Peyer's patch (tissue), 4 donors: ENCODE data around the gene F2RL3. TPM values are rescaled to one million over a fixed set of nuclear protein-coding genes. Genes with fewer than 3 reads are reported as not detected.

Experiments
- DNase-seq, 3 donors: peaks; one replicate each; pipeline ENCODE4 v3.0.0-alpha.2; 2017 to 2019
- H3K27ac ChIP-seq, 4 donors: fragments of 200-600 bp; sonication (generic); one replicate each; pipeline ENCODE4 v1.5.1; 2016 to 2019
- H3K27me3 ChIP-seq, 2 donors: fragments of 200-600 bp; sonication (generic); one replicate each; pipeline ENCODE4 v1.5.1; 2019
- H3K36me3 ChIP-seq, 3 donors: fragments of 200-600 bp; sonication (generic); one replicate each; pipeline ENCODE4 v1.5.1; 2016 to 2019
- H3K4me1 ChIP-seq, 4 donors: fragments of 200-600 bp; sonication (generic); one replicate each; pipeline ENCODE4 v1.5.1; 2016 to 2019
- H3K4me3 ChIP-seq, 4 donors: fragments of 200-600 bp; sonication (generic); 1 replicate in 3 of 4; 2 replicates in 1 of 4; pipeline ENCODE4 v1.5.1; 2016 to 2019; ENCODE audit warnings: mild to moderate bottlenecking in 1 of 4
- H3K9me3 ChIP-seq, 4 donors: fragments of 200-600 bp; sonication (generic); one replicate each; pipeline ENCODE4 v1.5.1; 2016 to 2019; ENCODE audit warnings: mild to moderate bottlenecking in 1 of 4
- CTCF ChIP-seq, 6 experiments: fragments of 450-650 bp in 4 of 6; fragments of 200-600 bp in 2 of 6; sonication (generic) in 1 of 6; IDR thresholded peaks; one replicate each; pipeline ENCODE4 v1.5.1; 2017 to 2019; ENCODE audit warnings: antibody characterized with exemption in 6 of 6, mild to moderate bottlenecking in 3 of 6, moderate library complexity in 1 of 6
- POLR2A ChIP-seq, 2 donors: fragments of 450-650 bp; IDR thresholded peaks; one replicate each; pipeline ENCODE4 v1.5.1; 2017; ENCODE audit warnings: antibody characterized with exemption in 2 of 2, mild to moderate bottlenecking in 2 of 2, moderate library complexity in 2 of 2
- total RNA-seq, 4 donors: library from RNA; depleted of rRNA; stranded (reverse); fragments of >200 nt; gene quantifications; one replicate each; pipeline ENCODE4 v1.1.0, GENCODE V29; 2016

Gene F2RL3
- total RNA-seq, 4 donors from 2014 or later: 3.9 to 11.6 (median 5.1) TPM

DNA sequence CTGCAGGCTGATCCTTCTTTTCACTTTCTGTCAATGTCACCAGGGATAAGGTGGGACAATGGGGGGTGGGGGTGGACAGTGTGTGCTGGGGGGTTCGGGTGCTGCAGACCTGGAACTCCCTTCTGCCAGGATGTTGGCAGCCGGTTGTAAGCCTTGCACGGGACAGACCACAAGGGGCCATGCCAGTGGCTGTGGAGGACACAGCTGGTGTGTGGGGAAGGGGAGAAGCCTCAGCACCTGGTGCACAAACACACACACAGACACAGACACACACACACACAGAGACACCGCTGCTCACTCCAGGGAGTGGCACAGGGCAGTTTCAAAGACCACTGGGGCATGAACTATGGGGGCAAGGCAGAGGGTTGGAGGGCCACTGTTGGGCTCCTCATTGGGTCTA, 3.6 kb downstream of the F2RL3 start:
- no peak for DNase-seq
- H3K27me3 ChIP-seq: no peaks in the 10 kb centered on the region
- H3K4me3 ChIP-seq: no peak overlapping the region
- H3K27ac ChIP-seq: peak overlapping the region in 2 of 4 donors; percentile 63 to 72
- no peaks in the 10 kb centered on the region for H3K36me3 ChIP-seq
- no peak for TF ChIP-seq CTCF (IDR thresholded peaks at IDR 0.05)
- TF ChIP-seq POLR2A (IDR thresholded peaks at IDR 0.05): no peak
- no peaks in the 10 kb centered on the region for H3K9me3 ChIP-seq
- H3K4me1 ChIP-seq: peaks cover 0 to 24% (median 15%) of the 10 kb centered on the region in 4 donors

DNA sequence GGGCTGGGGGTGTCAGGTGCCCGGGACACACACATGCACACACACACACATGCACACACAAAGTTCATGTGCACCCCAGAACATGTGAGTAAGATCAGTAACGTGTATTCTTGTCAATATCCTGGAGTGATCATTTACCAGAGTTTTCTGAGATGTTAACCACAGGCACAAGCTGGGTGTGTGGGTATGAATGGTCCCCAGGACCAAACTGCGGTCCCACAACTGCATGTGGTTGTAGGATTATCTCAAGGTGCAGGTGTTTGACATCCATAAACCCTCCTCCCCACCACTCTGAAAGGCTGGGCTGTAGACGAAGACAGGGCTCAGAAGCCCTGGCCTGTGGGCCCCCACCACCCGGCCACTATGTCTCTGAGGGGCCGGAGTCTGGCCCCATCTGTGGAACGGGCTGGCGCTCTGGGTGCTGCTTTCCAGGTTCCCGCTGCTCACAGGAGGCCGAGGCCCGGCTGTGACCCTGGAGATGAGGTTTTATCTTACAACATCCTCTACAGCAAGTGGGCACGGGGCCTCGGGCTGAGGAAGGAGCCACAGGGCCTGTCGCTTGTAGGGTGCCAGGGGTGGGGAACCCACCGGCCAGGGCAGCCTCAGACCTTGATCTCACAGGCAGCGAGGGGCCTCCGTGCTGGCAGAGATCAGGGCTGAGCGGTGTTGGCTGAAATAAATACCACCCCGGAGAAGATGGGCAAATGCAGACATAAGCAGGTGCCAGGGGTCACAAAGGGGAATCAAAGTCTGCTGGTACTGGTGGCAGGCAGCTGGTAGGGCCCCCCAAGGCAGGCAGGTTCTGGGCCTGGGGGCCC, 4.3 kb downstream of the F2RL3 start:
- Histone ChIP-seq H3K4me1 (peaks cover 0 to 28% (median 16%) of the 10 kb centered on the region in 4 donors), H3K27ac (peak overlapping the region; percentile 52 to 72 (median 59)), H3K36me3 (no peaks in the 10 kb centered on the region), H3K27me3 (no peaks in the 10 kb centered on the region), H3K4me3 (no peak overlapping the region), H3K9me3 (no peaks in the 10 kb centered on the region)
- DNase-seq: no peak
- no peak for TF ChIP-seq CTCF (IDR thresholded peaks at IDR 0.05)
- TF ChIP-seq POLR2A (IDR thresholded peaks at IDR 0.05): no peak

DNA sequence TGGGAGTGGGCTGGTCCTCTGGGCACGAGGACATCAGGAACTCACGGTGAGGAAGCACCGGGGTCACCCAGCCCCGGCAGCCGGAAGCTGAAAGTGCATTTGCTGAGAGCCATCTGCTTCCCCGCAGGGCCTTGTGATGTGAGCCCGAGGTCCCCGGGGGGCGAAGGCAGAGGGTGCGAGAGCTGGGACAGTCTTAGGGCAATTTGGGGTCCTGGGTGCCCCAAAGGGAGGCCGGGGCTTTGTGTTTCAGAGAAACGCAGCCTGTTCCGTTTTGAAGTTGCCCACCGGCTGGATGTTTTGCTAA, 4.8 kb downstream of the F2RL3 start:
- peak in 2 of 3 donors; percentile 75 to 81 for DNase-seq
- Histone ChIP-seq H3K4me1 (peaks cover 0 to 29% (median 15%) of the 10 kb centered on the region in 4 donors), H3K27me3 (no peaks in the 10 kb centered on the region), H3K9me3 (no peaks in the 10 kb centered on the region), H3K27ac (peak overlapping the region; percentile 52 to 72 (median 59)), H3K4me3 (no peak overlapping the region), H3K36me3 (no peaks in the 10 kb centered on the region)
- TF ChIP-seq CTCF (IDR thresholded peaks at IDR 0.05): no peak

DNA sequence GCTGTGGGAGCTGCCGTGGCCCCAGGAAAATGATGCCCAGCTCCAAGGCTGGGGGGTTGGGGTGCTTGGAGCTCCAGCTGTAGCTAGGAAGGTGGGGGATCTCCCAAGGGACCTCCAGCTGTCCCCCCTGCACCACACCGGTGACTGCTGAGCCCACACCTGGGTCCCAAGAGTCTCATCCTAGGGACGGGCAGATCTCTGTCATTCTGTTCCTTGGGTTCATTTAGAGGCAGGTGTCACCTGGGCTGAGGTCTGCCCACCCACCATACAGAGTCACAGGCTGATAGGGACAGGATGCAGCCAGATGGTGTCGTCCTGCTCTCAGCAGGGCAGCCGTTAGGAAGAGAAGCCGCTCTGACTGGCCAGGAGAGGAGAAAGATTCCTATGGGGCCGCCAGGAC, 5.3 kb downstream of the F2RL3 start:
- peaks cover 0 to 29% (median 13%) of the 10 kb centered on the region in 4 donors for H3K4me1 ChIP-seq
- DNase-seq: peak in 2 of 3 donors; percentile 47 to 64
- H3K9me3 ChIP-seq: no peaks in the 10 kb centered on the region
- H3K27ac ChIP-seq: peak overlapping the region; percentile 52 to 72 (median 59)
- H3K27me3 ChIP-seq: no peaks in the 10 kb centered on the region
- TF ChIP-seq POLR2A (IDR thresholded peaks at IDR 0.05) (no peak), CTCF (IDR thresholded peaks at IDR 0.05) (no peak)
- no peaks in the 10 kb centered on the region for H3K36me3 ChIP-seq
- no peak overlapping the region for H3K4me3 ChIP-seq

DNA sequence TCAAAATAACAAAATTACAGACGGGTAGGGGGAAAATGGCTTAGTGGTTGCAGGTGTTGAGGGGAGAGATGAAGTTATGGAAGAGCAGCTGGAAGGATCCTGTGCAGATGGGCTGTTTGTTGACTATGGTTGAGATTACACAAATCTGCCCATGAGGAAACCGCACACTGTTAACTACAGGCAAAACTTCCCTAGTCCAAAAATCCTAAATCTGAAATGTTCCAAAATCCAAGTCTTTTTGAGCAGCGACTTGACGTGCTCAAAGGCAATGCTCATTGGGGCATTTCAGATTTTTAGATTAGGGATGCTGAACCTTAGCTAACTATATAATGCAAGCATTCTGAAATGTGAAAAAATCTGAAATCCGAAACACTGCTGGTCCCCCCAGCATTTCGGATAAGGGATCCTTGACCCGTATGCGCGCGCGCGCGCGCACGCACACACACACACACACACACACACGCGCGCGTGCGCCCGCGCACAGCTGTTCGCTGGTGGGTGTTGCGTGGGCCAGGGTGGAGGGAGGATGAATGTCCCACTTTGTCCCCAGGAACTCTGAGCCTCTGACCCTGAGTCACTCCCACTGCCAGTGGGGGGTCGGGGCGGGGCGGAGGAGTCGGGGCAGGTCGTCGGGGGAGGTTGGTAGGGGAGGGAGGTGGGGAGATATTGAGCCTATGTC, 6.8 kb downstream of the F2RL3 start:
- Histone ChIP-seq H3K4me1 (peaks cover 0 to 29% (median 14%) of the 10 kb centered on the region in 4 donors), H3K27ac (peak overlapping the region in 3 of 4 donors; percentile 64 to 72 (median 71)), H3K9me3 (no peaks in the 10 kb centered on the region), H3K36me3 (no peaks in the 10 kb centered on the region), H3K4me3 (peak overlapping the region in 3 of 4 donors; percentile 51 to 57 (median 56)), H3K27me3 (no peaks in the 10 kb centered on the region)
- no peak for DNase-seq
- no peak for TF ChIP-seq POLR2A (IDR thresholded peaks at IDR 0.05)
- no peak for TF ChIP-seq CTCF (IDR thresholded peaks at IDR 0.05)
